HL-60 (cell line): ENCODE data around the gene TMEM95.

Experiments used
- CTCF ChIP-seq: IDR thresholded peaks from one replicate; pipeline ENCODE4 v1.5.1; 2011; ENCODE audit warnings: low read length, control low read depth, inconsistent platforms; ENCODE audit not compliant: insufficient read depth
- GABPA ChIP-seq: IDR thresholded peaks from 2 replicates; pipeline ENCODE4 v1.6.1; 2012; ENCODE audit warnings: low read depth
- SPI1 ChIP-seq: IDR thresholded peaks from 2 replicates; pipeline ENCODE4 v1.6.1; 2012; ENCODE audit warnings: low read depth, mild to moderate bottlenecking, borderline replicate concordance

- TF ChIP-seq CTCF (no peak), GABPA (no peak), SPI1 (no peak)
These were observed 42.4 kb upstream of the TMEM95 start for GRCh38 chr17:7312432-7313087.
